Measurements from ENCODE around the gene SNX12.
A peak's percentile ranks its signal among the peaks of the same experiment; 100 is the strongest.

The SNX12 gene

GRCh38 chrX:71068044-71068918 lies at the start of gene SNX12:
SNX12 (minus strand) TSS chrX:71068334; CDS start chrX:71068306, 28 bp downstream.
- peak within 1 kb of the TSS; percentile 78 for H3K4me3 ChIP-seq (ENCODE audit: low read length)
- no peak for TF ChIP-seq CTCF (conservative IDR thresholded peaks at IDR 0.05; ENCODE audit: low read depth, low read length)
- peak; percentile 87 for DNase-seq (ENCODE audit: low read depth)

GRCh38 chrX:71117358-71117757 lies 49.2 kb upstream of the SNX12 start:
- no peak overlapping the region for H3K4me3 ChIP-seq (ENCODE audit: low read length)
- no peak for TF ChIP-seq CTCF (conservative IDR thresholded peaks at IDR 0.05; ENCODE audit: low read depth, low read length)
- no peak for DNase-seq (ENCODE audit: low read depth)

GRCh38 chrX:71111921-71112431 lies 43.8 kb upstream of the SNX12 start:
- H3K4me3 ChIP-seq (ENCODE audit: low read length), result no peak overlapping the region

GRCh38 chrX:71111141-71111843 lies 43.2 kb upstream of the SNX12 start, which contains the start of gene IL2RG:
IL2RG (minus strand) TSS chrX:71111577; CDS start chrX:71111539, 38 bp downstream.
- no peak for DNase-seq (ENCODE audit: low read depth)
- no peak within 1 kb of the TSS for H3K4me3 ChIP-seq (ENCODE audit: low read length)

More at GRCh38 chrX:71111921-71112431, 43.8 kb upstream of the SNX12 start:
- no peak for DNase-seq (ENCODE audit: low read depth)
- no peak for TF ChIP-seq CTCF (conservative IDR thresholded peaks at IDR 0.05; ENCODE audit: low read depth, low read length)

GRCh38 chrX:71109051-71109450 lies 40.9 kb upstream of the SNX12 start:
- DNase-seq (ENCODE audit: low read depth), result no peak
- no peak for TF ChIP-seq CTCF (conservative IDR thresholded peaks at IDR 0.05; ENCODE audit: low read depth, low read length)
- H3K4me3 ChIP-seq (ENCODE audit: low read length), result no peak overlapping the region

More at GRCh38 chrX:71111141-71111843, 43.2 kb upstream of the SNX12 start, which contains the start of gene IL2RG:
- TF ChIP-seq CTCF (conservative IDR thresholded peaks at IDR 0.05; ENCODE audit: low read depth, low read length), result no peak

GRCh38 chrX:71107762-71108360 lies 39.7 kb upstream of the SNX12 start:
- DNase-seq (ENCODE audit: low read depth), result no peak
- TF ChIP-seq CTCF (conservative IDR thresholded peaks at IDR 0.05; ENCODE audit: low read depth, low read length), result no peak
- H3K4me3 ChIP-seq (ENCODE audit: low read length), result no peak overlapping the region
